DOHH2 (cell line): Measurements from ENCODE around the gene TRRAP.

Experiments
- EZH2phosphoT487 ChIP-seq: fragments of 200-600 bp; sonication (generic); IDR thresholded peaks from 2 replicates; pipeline ENCODE4 v1.6.1; 2017; ENCODE audit warnings: borderline replicate concordance, mild to moderate bottlenecking, antibody characterized with exemption, low read length, moderate library complexity, mixed read lengths
- TF ChIP-seq, protein P1 (sequence below): fragments of 200-600 bp; sonication (generic); IDR thresholded peaks from one replicate; pipeline ENCODE4 v1.5.1; 2014; ENCODE audit warnings: antibody characterized with exemption, mild to moderate bottlenecking, low read depth, low read length; ENCODE audit not compliant: poor library complexity, severe bottlenecking

- TF ChIP-seq, protein P1, sequence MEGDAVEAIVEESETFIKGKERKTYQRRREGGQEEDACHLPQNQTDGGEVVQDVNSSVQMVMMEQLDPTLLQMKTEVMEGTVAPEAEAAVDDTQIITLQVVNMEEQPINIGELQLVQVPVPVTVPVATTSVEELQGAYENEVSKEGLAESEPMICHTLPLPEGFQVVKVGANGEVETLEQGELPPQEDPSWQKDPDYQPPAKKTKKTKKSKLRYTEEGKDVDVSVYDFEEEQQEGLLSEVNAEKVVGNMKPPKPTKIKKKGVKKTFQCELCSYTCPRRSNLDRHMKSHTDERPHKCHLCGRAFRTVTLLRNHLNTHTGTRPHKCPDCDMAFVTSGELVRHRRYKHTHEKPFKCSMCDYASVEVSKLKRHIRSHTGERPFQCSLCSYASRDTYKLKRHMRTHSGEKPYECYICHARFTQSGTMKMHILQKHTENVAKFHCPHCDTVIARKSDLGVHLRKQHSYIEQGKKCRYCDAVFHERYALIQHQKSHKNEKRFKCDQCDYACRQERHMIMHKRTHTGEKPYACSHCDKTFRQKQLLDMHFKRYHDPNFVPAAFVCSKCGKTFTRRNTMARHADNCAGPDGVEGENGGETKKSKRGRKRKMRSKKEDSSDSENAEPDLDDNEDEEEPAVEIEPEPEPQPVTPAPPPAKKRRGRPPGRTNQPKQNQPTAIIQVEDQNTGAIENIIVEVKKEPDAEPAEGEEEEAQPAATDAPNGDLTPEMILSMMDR, result no peak
- no peak for TF ChIP-seq EZH2phosphoT487
Observed at GRCh38 chr7:98956937-98957336, 78.6 kb downstream of the TRRAP start.
